ENCODE results near the gene CATSPERZ. TPM values are rescaled to one million over a fixed set of nuclear protein-coding genes. Genes with fewer than 3 reads are reported as not detected.

CATSPERZ gene
- total RNA-seq, 2 experiments from 2014 or later: not detected

GRCh38 chr11:64298966-64299846 lies 952 bp upstream of the CATSPERZ start:
- H3K9me3 Mint-ChIP-seq: no peaks in the 10 kb centered on the region
- intact Hi-C loops (cut with micrococcal nuclease): no loop called here
- CTCF ChIA-PET: interaction anchor here (0.6 kb wide), 1 partner anchor 11 kb away, joined by 3 read pairs; no protein-coding TSS in a partner anchor
- POLR2A ChIA-PET: no interaction called here
- H3K27me3 Mint-ChIP-seq: peaks cover 67% of the 10 kb centered on the region
- DNase-seq: no peak
- H3K4me1 Mint-ChIP-seq (ENCODE audit: low read depth): peaks cover 24% of the 10 kb centered on the region
- H3K36me3 Mint-ChIP-seq: no peaks in the 10 kb centered on the region
- peak overlapping the region; percentile 21 for H3K4me3 Mint-ChIP-seq
- no peak overlapping the region for H3K27ac Mint-ChIP-seq

DNA sequence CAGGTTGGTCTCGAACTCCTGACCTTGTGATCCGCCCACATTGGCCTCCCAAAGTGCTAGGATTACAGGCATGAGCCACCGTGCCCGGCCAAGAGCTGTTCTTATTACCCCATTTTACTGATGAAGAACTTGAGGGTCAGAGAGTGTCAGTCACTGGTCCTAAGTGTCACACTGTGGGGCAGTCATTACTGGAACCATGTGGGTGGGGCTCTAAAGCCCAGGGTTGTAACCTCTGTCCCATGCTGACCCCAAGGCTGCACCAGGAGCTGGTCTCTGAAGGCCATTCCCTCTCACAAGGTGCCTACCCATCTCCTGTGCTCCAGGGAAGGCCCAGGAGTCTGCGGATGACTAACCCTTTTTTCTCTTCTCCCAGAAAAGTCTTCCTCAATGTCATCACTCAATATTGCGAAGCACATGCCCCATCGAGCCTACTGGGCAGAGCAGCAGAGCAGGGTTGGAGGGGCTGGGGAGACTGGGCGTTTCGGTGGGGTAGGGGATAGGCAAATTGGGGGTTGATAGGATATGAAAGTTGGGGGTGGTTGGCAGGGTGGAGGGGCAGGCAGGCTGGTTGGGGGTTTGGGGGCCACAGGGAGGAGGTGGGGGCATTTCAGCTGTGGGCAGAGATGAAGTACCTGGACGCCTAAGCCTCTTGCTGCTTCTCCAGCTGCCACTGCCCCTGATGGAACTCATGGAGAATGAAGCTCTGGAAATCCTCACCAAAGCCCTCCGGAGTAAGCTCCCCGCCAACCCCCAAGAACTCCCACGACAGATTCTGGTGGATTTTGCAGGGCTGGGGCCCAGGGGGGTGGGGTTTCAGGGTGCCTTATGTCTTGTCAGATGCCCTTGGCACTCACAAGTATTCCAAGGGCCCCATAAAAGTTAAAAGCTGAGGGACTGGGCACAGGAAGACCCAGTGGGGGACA lies 3.2 kb downstream of the CATSPERZ start:
- intact Hi-C loops (cut with micrococcal nuclease): loop anchor here (1.0 to 10.0 kb wide), 3 partner anchors 57 to 319 kb away; partner anchors contain the start of genes OTUB1 and PPP1R14B
- DNase-seq: no peak
- Mint-ChIP-seq H3K4me3 (peak overlapping the region; percentile 80), H3K27ac (no peak overlapping the region), H3K9me3 (no peaks in the 10 kb centered on the region), H3K4me1 (ENCODE audit: low read depth) (peaks cover 34% of the 10 kb centered on the region), H3K36me3 (peaks cover 8% of the 10 kb centered on the region), H3K27me3 (peaks cover 29% of the 10 kb centered on the region)
- CTCF ChIA-PET: interaction anchor here (1.0 to 5.8 kb wide), 25 partner anchors 12 to 304 kb away, joined by 3 to 106 read pairs (median 8); partner anchors contain the start of genes BAD, FERMT3, FKBP2 and GPR137
- POLR2A ChIA-PET: interaction anchor here (1.3 to 2.9 kb wide), 9 partner anchors 14 to 97 kb away, joined by 3 to 22 read pairs (median 5); partner anchors contain the start of genes BAD, FERMT3, FKBP2 and PPP1R14B

DNA sequence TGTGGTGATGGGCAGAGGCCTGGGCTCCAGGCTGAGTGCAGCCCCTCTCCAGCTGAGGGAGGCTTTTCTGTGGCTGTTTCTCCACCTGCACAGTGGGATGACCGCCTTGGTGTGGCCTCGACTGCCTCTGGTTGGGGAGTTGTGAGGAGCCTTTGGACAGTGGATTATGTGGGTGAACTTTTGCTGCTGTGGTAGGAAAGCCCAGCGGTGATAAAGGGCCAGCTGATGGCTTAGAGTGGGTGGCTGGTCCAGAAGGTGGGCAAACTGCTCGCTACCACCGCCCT lies 3.8 kb downstream of the CATSPERZ start:
- ChIA-PET POLR2A (interaction anchor here (0.9 to 2.9 kb wide), 12 partner anchors 13 to 139 kb away, joined by 3 to 22 read pairs (median 5); partner anchors contain the start of genes BAD, FERMT3, FKBP2 and MACROD1), CTCF (interaction anchor here (0.8 to 5.8 kb wide), 24 partner anchors 12 to 304 kb away, joined by 3 to 106 read pairs (median 7); partner anchors contain the start of genes BAD, FERMT3, GPR137 and KCNK4)
- Mint-ChIP-seq H3K27ac (peak overlapping the region; percentile 94), H3K9me3 (no peaks in the 10 kb centered on the region), H3K27me3 (peaks cover 23% of the 10 kb centered on the region), H3K4me3 (peak overlapping the region; percentile 80), H3K36me3 (peaks cover 8% of the 10 kb centered on the region), H3K4me1 (ENCODE audit: low read depth) (peaks cover 34% of the 10 kb centered on the region)
- DNase-seq: no peak
- intact Hi-C loops (cut with micrococcal nuclease): loop anchor here (1.0 to 10.0 kb wide), 3 partner anchors 58 to 319 kb away; partner anchors contain the start of genes OTUB1 and PPP1R14B

DNA sequence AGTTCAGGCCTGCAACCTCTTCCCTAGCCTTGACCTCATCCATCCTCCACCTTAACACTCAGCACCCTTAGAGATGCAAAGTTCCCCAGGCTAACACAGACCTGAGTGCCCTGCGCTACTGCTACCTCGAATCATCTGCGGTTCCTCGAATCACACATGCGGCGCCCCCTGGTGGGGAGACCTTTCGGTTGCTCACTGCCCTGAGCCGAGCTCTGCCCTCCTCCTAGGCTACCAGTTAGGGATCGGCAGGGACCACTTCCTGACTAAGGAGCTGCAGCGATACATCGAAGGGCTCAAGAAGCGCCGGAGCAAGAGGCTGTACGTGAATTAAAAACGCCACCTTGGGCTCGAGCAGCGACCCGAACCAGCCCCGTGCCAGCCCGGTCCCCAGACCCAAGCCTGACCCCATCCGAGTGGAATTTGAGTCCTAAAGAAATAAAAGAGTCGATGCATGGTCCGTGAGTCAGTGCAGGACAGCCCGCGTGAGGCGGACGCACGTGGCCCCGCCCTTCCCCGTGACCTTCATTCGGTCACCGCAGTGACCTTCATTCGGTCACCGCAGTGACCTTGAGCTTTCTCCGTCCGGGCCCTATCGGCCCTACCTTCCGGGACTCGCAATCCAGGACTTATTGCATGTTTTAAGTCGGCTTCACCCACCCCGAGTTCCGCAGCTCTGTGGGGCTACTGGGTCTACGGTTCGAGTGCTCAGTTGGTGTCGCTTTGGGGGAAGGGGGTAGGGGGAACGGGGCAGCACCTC lies 4.3 kb downstream of the CATSPERZ start:
- DNase-seq: peak; percentile 97
- ChIA-PET POLR2A (interaction anchor here (0.7 to 2.9 kb wide), 16 partner anchors 11 to 139 kb away, joined by 3 to 22 read pairs (median 5); partner anchors contain the start of genes BAD, FERMT3, FKBP2 and MACROD1), CTCF (interaction anchor here (0.6 to 5.8 kb wide), 31 partner anchors 9 to 536 kb away, joined by 3 to 106 read pairs (median 7); partner anchors contain the start of genes BAD, FERMT3, FKBP2 and GPR137)
- Mint-ChIP-seq H3K9me3 (no peaks in the 10 kb centered on the region), H3K27ac (peak overlapping the region; percentile 94), H3K4me3 (peak overlapping the region; percentile 80), H3K36me3 (peaks cover 8% of the 10 kb centered on the region), H3K4me1 (ENCODE audit: low read depth) (peaks cover 34% of the 10 kb centered on the region), H3K27me3 (peaks cover 19% of the 10 kb centered on the region)
- intact Hi-C loops (cut with micrococcal nuclease): loop anchor here (1.0 to 10.0 kb wide), 10 partner anchors 13 to 320 kb away; partner anchors contain the start of genes FKBP2, GPR137, OTUB1 and PPP1R14B

DNA sequence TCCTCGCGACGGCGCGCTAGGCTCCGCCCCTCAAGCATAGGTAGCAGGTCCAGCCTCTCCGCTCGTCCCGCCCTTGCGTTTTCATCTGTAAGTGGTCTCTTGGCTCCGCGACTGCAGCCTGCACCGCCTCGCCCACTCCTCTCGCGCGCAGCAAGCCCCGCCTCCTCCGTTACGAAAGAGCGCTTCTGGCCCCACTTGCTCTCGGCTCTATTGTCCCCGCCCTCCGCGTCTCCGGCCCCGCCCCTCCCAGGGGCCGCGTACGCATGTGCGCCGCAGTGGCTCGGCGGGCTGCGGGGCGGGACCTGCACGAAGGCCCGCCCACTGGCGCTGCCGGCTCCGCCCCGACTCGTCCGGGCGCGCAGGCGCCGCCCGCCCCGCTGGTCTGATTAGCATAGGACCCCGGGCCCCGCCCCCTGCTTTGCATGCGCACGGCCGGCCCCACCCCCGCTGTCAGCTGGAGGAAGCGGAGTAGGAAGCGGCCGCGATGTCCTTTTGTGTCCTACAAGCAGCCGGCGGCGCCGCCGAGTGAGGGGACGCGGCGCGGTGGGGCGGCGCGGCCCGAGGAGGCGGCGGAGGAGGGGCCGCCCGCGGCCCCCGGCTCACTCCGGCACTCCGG lies 5.0 kb downstream of the CATSPERZ start, which contains the start of gene ESRRA:
TSS of gene ESRRA (plus strand) at position 450 of the 616 bp plus-strand sequence. CDS start 1,656 bp downstream, outside the sequence.
- H3K4me3 Mint-ChIP-seq: peak within 1 kb of the TSS; percentile 97
- POLR2A ChIA-PET: interaction anchor here (0.7 to 2.9 kb wide), 13 partner anchors 12 to 99 kb away, joined by 3 to 22 read pairs (median 5); partner anchors contain the start of genes BAD, FERMT3, PPP1R14B and PRDX5
- peaks cover 14% of the 10 kb centered on the region for H3K27me3 Mint-ChIP-seq
- H3K9me3 Mint-ChIP-seq: no peaks in the 10 kb centered on the region
- H3K27ac Mint-ChIP-seq: peak within 1 kb of the TSS; percentile 94
- intact Hi-C loops (cut with micrococcal nuclease): loop anchor here (1.0 to 10.0 kb wide), 8 partner anchors 12 to 320 kb away; partner anchors contain the start of genes FKBP2, GPR137, OTUB1 and TRMT112
- peaks cover 8% of the 10 kb centered on the region for H3K36me3 Mint-ChIP-seq
- peaks cover 29% of the 10 kb centered on the region for H3K4me1 Mint-ChIP-seq (ENCODE audit: low read depth)
- CTCF ChIA-PET: interaction anchor here (1.0 to 5.8 kb wide), 25 partner anchors 8 to 466 kb away, joined by 3 to 106 read pairs (median 7); partner anchors contain the start of genes BAD, FERMT3, FKBP2 and GPR137
- peak; percentile 99 for DNase-seq

DNA sequence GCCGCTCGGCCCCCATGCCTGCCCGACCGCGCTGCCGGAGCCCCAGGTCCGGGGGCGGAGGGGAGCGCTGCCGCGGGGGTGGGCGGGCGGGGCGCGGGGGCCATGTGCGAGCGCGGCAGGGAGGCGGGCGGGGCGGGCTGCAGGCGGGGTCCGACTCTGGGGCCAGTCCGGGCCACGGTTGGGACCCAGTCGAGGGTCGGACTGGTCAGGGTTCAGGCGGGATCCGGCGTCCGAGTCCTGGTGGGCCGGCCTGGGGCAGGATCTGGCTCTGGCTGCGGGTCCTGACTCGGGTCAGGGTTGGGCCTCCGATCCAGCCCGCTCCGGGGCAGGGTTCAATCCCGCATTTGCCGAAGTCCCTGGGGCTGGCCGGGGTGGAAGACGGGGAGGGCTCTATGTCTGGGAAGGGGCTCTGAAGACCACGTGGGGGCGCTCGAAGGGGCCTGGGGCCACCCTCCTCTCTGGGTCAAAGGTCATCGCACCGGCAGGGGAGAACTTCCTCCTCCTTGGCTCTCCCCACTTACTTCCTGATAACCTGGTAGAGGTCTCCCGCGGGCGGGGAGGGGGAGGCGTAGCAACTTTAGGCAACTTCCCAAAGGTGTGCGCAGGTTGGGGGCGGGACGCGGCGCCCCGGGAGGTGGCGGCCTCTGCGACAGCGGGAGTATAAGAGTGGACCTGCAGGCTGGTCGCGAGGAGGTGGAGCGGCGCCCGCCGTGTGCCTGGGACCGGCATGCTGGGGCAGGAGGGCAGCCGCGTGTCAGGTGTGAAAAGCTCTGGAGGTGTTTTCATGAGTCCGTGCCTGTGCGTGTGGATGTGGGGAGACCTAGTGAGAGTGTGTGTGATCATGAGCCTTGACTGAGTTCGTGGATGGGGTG lies 5.8 kb downstream of the CATSPERZ start:
- H3K27me3 Mint-ChIP-seq: peaks cover 6% of the 10 kb centered on the region
- H3K36me3 Mint-ChIP-seq: peaks cover 8% of the 10 kb centered on the region
- peak overlapping the region; percentile 97 for H3K4me3 Mint-ChIP-seq
- H3K27ac Mint-ChIP-seq: peak overlapping the region; percentile 90
- H3K4me1 Mint-ChIP-seq (ENCODE audit: low read depth): peaks cover 24% of the 10 kb centered on the region
- POLR2A ChIA-PET: interaction anchor here (1.3 to 2.9 kb wide), 6 partner anchors 11 to 100 kb away, joined by 4 to 22 read pairs (median 10); partner anchors contain the start of genes FERMT3, PRDX5 and TRMT112
- intact Hi-C loops (cut with micrococcal nuclease): loop anchor here (1.0 to 10.0 kb wide), 8 partner anchors 11 to 321 kb away; partner anchors contain the start of genes FKBP2, GPR137, OTUB1 and TRMT112
- H3K9me3 Mint-ChIP-seq: no peaks in the 10 kb centered on the region
- peak; percentile 81 for DNase-seq
- CTCF ChIA-PET: interaction anchor here (1.5 to 5.8 kb wide), 8 partner anchors 12 to 63 kb away, joined by 4 to 74 read pairs (median 20); partner anchors contain the start of genes FKBP2, KCNK4, PPP1R14B and PRDX5

GRCh38 chr11:64306563-64306875 lies 6.4 kb downstream of the CATSPERZ start:
- intact Hi-C loops (cut with micrococcal nuclease): loop anchor here (10.0 kb wide), 1 partner anchor 322 kb away; the partner anchor contains the start of gene OTUB1
- H3K9me3 Mint-ChIP-seq: no peaks in the 10 kb centered on the region
- CTCF ChIA-PET: interaction anchor here (1.5 to 2.9 kb wide), 2 partner anchors 11 to 25 kb away, joined by 4 to 14 read pairs; partner anchors contain the start of genes PRDX5 and TRMT112
- H3K4me3 Mint-ChIP-seq: peak overlapping the region; percentile 97
- POLR2A ChIA-PET: interaction anchor here (2.9 kb wide), 1 partner anchor 11 kb away, joined by 15 read pairs; the partner anchor contains the start of genes PRDX5 and TRMT112
- peaks cover 8% of the 10 kb centered on the region for H3K36me3 Mint-ChIP-seq
- H3K27ac Mint-ChIP-seq: peak overlapping the region; percentile 90
- no peak for DNase-seq
- H3K27me3 Mint-ChIP-seq: peaks cover 5% of the 10 kb centered on the region
- H3K4me1 Mint-ChIP-seq (ENCODE audit: low read depth): peaks cover 23% of the 10 kb centered on the region

DNA sequence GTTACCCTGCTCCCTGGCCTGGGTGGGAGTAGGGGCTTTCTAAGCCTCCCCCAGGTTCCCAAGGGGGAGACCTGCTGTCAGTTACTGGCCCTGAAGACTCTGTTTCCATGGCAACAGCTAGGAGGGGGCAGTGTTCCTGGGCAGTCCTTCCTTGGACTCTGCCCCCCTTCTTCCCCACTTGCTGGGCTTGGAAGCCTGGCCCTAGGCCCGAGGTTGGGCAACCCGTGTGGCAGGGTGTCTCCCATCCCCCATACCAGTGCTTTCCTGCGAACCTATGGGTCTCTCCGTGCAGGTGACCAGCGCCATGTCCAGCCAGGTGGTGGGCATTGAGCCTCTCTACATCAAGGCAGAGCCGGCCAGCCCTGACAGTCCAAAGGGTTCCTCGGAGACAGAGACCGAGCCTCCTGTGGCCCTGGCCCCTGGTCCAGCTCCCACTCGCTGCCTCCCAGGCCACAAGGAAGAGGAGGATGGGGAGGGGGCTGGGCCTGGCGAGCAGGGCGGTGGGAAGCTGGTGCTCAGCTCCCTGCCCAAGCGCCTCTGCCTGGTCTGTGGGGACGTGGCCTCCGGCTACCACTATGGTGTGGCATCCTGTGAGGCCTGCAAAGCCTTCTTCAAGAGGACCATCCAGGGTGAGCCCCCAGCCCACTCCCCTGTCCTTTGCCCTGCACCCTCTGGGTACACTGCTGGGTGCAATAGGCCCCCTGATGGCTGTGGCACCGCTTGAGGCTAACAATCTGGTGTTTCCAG lies 6.9 kb downstream of the CATSPERZ start:
- Mint-ChIP-seq H3K9me3 (no peaks in the 10 kb centered on the region), H3K4me3 (peak overlapping the region; percentile 97), H3K36me3 (peaks cover 8% of the 10 kb centered on the region), H3K27ac (no peak overlapping the region), H3K27me3 (peaks cover under 1% of the 10 kb centered on the region), H3K4me1 (ENCODE audit: low read depth) (peaks cover 23% of the 10 kb centered on the region)
- CTCF ChIA-PET: interaction anchor here (1.5 to 2.9 kb wide), 2 partner anchors 10 to 25 kb away, joined by 4 to 14 read pairs; partner anchors contain the start of genes PRDX5 and TRMT112
- POLR2A ChIA-PET: interaction anchor here (2.9 kb wide), 1 partner anchor 10 kb away, joined by 15 read pairs; the partner anchor contains the start of genes PRDX5 and TRMT112
- DNase-seq: no peak
- intact Hi-C loops (cut with micrococcal nuclease): loop anchor here (10.0 kb wide), 1 partner anchor 322 kb away; the partner anchor contains the start of gene OTUB1
